Hypothalamus (tissue), 51 donors: ENCODE results near the gene ANK3.

Experiments
- DNase-seq, 51 donors: peaks; one replicate each; lab custom pipeline; 2025; lab: John Stamatoyannopoulos, UW

The ANK3 gene

DNA sequence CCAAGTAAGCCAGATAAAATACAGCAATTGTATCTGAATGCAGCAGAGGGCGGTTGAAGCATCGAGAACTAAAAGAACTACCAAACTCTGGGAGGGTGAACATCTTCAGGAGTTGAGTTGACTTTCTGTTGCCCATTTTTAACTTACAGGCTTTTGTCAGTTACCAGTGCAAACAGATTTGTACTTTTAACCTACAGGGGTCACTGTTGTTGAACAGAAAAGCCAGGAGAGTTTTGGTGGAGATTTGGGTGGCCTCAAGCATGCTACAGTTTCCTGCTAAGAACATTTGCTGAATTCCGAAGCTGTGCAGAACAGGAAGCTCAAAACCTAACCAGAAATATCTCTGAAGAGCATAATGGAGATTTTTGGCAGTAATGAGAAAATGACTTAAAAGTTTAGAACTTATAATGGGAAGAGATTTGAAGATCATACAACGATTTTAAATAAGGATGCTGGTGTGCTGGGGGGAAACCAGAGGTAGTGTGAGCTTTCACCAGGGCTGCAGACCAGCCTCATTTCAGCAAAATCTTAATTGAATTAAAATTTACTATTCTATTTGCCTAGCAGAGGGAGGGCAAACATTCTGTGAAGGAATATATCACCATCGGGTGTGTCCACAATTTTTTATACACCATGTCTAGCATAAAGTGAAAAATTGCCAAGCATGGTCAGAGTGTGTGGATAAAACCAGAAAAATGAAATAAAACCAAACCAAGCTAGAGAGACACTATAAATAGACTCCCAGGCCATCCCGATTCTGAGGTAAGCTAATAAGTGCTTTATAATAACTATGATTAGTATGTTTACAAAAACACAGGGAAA is 274.7 kb downstream of the ANK3 start:
- DNase-seq = peak in 2 of 51 donors; percentile 6 to 16

DNA sequence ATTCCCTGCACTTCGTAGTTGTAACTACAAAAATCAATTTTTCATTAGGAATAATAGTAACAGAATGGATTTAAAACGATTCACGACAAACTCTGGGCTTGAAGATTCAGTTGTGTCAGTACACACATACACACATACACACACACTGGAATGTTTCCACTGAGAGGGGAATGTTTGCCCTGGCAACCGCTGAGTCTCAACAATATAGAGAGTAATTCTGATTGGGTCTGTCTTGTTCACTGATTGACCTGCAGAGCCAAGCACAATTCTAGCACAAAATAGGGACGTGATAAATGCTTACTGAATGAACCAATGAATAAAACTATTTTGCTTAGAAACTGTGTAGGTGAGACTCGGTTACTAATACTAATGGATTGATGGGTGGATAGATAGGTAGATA is 278.9 kb downstream of the ANK3 start:
- no peak for DNase-seq

GRCh38 chr10:60107308-60107976 is 282.2 kb downstream of the ANK3 start:
- DNase-seq = no peak

GRCh38 chr10:60105295-60105695 is 284.4 kb downstream of the ANK3 start:
- no peak for DNase-seq

DNA sequence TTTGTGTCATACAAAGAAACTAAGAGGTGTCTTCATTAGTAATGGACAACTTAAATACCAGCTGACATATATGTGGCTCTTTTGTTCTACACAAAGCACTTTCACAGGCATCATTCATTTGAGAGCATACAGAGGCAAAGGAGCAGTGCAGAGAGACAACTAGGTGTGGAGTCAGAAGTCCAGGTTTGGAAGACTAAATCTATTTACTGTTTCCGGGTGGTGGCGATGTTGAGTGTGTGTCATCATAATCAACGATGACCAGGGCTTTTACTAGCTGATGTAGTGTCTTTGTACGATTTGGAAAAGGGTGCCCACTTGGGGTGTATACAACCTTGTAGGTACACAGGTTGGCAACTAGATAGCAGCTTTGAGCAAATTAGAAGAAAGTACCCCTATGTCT is 287.9 kb downstream of the ANK3 start:
- DNase-seq = no peak

GRCh38 chr10:60099998-60100747 is 289.5 kb downstream of the ANK3 start:
- DNase-seq = peak in 2 of 51 donors; percentile 38 to 60

DNA sequence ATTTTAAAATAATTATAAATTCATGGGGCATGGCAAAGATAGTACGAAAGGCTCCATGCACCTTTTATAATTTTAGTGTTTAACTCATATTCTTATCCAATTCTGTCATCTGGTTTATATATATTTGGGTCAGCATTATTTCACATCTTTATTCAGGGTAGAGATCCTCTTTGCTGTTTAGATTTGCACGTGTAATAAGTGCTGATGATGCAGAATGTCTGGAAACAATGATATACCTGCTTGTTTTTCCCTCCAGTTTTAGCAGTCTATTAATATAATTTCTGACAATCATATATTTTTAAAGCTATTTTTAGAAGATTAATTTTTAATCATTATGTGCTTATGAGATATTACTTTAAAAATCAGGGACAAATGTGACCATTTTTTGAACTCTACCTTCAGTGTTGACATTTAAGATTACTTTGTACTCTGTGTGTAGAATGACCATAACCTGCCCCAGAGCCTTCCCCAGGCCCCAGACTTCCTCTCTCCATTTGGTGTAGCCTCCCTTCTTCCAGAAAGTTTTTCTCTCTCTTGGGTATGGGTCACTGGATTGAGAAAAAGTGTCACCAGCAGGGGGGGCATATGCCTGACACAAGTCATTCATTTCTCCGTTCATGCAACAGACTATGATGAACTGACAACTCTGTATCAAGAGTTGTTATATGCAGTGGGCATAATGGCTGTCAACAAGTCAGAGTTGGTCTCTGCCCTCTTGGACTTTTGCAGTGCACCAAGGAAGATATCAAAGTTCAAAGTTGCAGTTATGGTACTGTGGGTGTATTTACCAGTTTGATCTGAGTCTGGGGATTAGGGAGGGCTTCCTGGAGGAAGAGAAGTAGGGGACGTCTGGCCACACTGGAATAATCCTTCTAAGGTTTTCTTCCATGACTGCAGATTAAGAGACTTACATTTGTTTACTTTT is 290.7 kb downstream of the ANK3 start:
- peak in 1 of 51 donors; percentile 10 for DNase-seq

- DNase-seq = no peak
Measured at GRCh38 chr10:60096761-60097513, 292.7 kb downstream of the ANK3 start.

DNA sequence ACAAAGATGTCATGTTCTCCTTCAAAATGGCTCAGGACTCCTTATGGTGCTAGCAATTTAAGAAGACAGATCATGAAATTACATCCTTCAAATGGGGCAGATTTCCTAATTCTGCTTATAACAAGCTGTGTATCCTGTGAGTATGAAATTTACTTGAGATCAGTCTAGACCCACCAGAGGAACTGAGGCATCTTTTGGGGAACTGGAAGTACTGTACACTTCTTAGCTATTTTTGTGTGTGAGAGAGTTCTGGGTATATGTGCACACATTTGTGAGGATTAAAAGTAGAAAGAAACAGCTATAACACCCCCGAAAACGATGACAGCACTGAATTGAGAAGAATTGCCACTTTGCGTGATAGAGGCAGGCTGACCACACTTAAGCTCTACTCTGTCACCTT is 296.4 kb downstream of the ANK3 start:
- no peak for DNase-seq

DNA sequence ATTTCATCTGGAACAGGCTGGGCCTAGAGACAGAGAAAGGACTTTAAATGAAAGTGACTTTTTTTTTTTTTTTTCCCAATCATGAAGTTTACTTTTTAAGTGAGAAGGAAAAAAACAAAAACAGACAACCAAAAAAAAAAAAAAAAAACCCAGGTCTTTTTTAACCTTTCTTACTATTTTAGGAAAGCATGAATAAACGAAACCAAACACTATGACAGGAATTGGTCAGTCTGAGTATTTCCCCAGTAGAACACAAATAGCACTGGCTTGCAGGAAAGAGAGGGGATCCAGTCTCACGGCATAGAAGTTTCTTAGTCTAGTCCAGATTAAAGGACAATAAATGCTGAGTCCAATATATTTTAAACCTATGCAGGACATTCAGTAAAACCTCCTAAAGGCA is 302.8 kb downstream of the ANK3 start:
- no peak for DNase-seq

DNA sequence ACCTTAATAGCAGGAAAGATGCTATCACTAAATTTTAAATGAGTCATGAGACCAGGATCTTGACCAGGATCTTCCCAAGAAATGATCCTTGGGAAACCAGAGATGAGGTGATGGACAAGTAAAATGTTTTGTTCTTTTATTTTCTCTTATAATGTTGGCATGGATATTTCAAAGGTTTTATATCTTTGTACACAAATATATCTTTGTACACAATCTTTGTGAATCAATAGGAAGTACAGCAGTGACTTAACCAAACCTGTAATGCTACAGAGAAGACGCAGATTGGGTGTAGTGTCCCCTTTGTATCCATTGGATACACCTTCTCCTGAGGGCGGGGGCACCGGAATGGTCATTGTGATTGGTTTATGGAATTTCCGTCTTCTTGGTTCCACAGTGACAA is 303.3 kb downstream of the ANK3 start:
- no peak for DNase-seq

GRCh38 chr10:60082744-60083344 is 306.8 kb downstream of the ANK3 start:
- DNase-seq = no peak

DNA sequence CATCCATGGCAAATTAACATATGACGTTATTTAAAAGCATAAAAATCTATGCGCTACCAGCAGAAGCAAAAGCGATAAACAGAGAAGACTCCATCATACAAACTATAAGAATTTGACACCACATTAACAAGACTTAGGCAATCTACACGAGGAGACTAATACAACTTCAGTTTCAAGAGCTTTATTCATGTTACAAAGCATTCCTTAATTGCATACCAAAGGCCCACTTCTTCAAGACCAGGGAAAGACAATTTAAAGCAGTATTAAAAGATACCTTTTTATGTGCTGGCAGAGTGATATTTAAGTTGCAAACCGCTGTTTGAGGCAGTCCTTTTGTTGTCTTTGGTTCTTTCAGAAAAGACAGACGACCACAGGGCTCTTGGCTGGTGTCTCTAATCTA is 307.3 kb downstream of the ANK3 start:
- DNase-seq = no peak

DNA sequence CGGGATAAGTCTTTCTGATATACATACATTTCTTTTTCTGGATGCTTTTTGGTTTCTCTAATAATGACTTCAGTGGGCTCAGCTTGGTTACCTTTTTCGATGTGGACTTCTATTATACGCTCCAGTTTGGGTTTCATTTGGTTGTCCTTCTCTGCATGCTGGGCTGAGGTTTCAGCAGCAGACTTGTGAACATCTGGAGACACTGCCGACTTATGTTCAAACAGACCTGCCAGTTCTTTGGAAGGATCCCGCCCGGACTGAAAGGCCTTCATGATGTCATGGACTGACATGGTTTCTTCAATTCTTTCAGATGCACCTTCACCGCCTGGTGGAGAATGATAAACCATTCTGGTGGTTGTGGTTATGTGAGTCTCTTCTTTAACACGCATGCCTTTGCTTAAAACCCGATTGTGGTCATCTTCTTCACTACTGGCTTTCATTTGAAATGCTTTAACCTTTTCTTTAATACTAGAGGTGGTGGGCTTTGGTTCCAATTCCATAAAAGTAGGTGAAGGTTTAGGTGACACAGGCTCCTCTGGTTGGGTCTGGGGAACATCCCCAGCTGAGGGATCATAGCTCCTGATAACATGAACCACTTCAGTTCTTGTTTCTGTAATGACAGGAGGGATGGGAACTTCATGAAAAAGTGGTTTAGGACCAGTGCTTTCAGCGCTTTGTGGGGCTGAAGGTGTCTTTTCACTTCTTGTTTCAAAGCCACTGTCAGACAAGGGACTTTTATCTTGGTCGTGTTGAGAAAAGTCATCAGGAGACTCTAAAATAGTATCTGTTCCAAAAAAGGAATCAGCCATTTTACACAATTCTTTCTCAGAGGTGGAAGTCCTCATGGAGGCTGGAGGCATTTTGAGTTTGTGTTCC is 315.7 kb downstream of the ANK3 start:
- no peak for DNase-seq

- no peak for DNase-seq
Measured at GRCh38 chr10:60073397-60073780, 316.3 kb downstream of the ANK3 start.

DNA sequence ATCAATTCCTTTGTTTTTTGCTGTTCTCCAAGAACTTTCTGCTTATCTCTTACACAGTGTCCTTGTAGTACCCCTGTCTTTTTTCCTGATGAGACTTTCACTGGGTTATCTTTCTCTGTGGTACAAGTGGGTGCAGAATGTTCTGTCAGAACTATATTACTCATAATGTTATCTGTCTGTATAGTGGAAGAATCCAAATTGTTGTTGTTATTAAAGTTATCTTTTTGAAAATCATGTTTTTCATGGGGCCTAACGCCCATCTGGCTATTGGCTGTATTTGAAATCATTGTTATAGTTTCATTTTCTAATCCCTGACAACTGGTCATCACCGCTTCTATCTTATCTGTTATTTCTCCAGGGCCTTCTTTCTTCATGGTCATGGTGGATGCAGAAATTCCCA is 320.4 kb downstream of the ANK3 start:
- no peak for DNase-seq

DNA sequence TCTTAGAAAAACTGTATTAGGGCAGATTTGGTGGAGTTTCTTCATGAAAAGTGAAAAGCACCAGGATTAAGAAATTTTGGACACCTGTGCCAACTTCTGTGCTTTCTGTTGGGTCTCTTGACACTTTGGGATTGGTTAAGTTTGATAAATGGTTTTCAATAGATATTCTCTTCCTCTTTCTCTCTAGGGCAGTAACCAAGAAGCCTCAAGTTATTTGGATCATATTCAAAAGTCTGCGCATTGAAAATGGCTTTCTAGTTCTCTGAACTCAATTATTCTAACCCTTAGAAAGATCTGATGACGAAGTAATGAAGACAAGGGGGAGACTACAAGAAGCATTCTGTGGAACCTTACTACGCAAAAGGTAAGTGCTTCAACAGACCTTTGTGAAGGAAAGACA is 339.3 kb downstream of the ANK3 start:
- DNase-seq = no peak

DNA sequence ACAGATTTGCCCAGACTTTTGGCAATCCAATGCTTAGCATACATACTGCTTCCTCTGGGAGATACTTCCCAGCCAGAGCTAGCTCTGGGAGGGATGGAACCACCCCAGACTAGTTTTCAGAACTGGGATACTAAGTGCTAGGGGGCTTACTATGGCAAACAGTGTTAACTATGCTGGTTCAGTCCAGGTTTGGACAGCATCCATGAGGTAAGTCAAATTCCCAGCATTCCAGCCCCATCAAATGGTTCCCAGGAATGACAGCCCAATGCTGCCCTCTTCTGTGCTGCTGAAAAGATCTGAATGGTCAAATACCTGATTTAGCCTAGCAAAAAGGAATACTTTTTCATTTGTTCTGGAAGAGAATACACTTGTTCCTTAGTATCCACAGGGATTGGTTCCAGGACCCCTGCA is 341.6 kb downstream of the ANK3 start:
- DNase-seq = no peak
